PC-3 (cell line): ENCODE measurements around the gene CLCN4.

Experiments used
- CTCF ChIP-seq: fragments of 300-600 bp; sonication (generic); conservative IDR thresholded peaks from 2 replicates; pipeline ENCODE4 v1.5.1; 2017; ENCODE audit warnings: antibody characterized with exemption, low read depth, mild to moderate bottlenecking, low read length
- EZH2 ChIP-seq: fragments of 300-600 bp; sonication (generic); IDR thresholded peaks from one replicate; pipeline ENCODE4 v1.6.1; 2017; ENCODE audit warnings: antibody characterized with exemption, mild to moderate bottlenecking, low read length; ENCODE audit not compliant: unreplicated experiment
- EZH2phosphoT487 ChIP-seq: fragments of 300-600 bp; sonication (generic); IDR thresholded peaks from 2 replicates; pipeline ENCODE4 v1.6.1; 2018; ENCODE audit warnings: mild to moderate bottlenecking, antibody characterized with exemption, low read length, borderline replicate concordance

- TF ChIP-seq CTCF (no peak), EZH2 (no peak), EZH2phosphoT487 (no peak)
Measured at GRCh38 chrX:10165580-10166247, 8.9 kb downstream of the CLCN4 start.
